ENCODE data around the gene CD72.

CD72 gene

GRCh38 chr9:35618325-35618727 is at the start of gene CD72:
TSS of gene CD72 (minus strand) at chr9:35618413. CDS start at chr9:35618303, 110 bp downstream.
- H3K9ac ChIP-seq (ENCODE audit: low read length) = peak within 1 kb of the TSS; percentile 36
- no peaks in the 10 kb centered on the region for H3K27me3 ChIP-seq (ENCODE audit: control insufficient read depth, insufficient read depth, low read length)
- H3K27ac ChIP-seq (ENCODE audit: low read depth, low read length) = no peak within 1 kb of the TSS
- no peaks in the 10 kb centered on the region for H3K36me3 ChIP-seq (ENCODE audit: control insufficient read depth, insufficient read depth, low read length)
- no peaks in the 10 kb centered on the region for H3K4me1 ChIP-seq (ENCODE audit: control insufficient read depth, insufficient read depth, low read length)
- peak within 1 kb of the TSS; percentile 73 for H3K4me3 ChIP-seq (ENCODE audit: low read length)

GRCh38 chr9:35667939-35668338 is 49.7 kb upstream of the CD72 start:
- no peak overlapping the region for H3K4me3 ChIP-seq (ENCODE audit: low read length)
- H3K9ac ChIP-seq (ENCODE audit: low read length) = no peak overlapping the region
- H3K27ac ChIP-seq (ENCODE audit: low read depth, low read length) = no peak overlapping the region
- H3K36me3 ChIP-seq (ENCODE audit: control insufficient read depth, insufficient read depth, low read length) = no peaks in the 10 kb centered on the region
- H3K27me3 ChIP-seq (ENCODE audit: control insufficient read depth, insufficient read depth, low read length) = no peaks in the 10 kb centered on the region
- H3K4me1 ChIP-seq (ENCODE audit: control insufficient read depth, insufficient read depth, low read length) = no peaks in the 10 kb centered on the region

- H3K4me3 ChIP-seq (ENCODE audit: low read length) = no peak overlapping the region
- peaks cover 6% of the 10 kb centered on the region for H3K4me1 ChIP-seq (ENCODE audit: control insufficient read depth, insufficient read depth, low read length)
- H3K36me3 ChIP-seq (ENCODE audit: control insufficient read depth, insufficient read depth, low read length) = no peaks in the 10 kb centered on the region
- H3K27me3 ChIP-seq (ENCODE audit: control insufficient read depth, insufficient read depth, low read length) = no peaks in the 10 kb centered on the region
- no peak overlapping the region for H3K9ac ChIP-seq (ENCODE audit: low read length)
- no peak overlapping the region for H3K27ac ChIP-seq (ENCODE audit: low read depth, low read length)
Measured at GRCh38 chr9:35666549-35666948, 48.3 kb upstream of the CD72 start.

- H3K36me3 ChIP-seq (ENCODE audit: control insufficient read depth, insufficient read depth, low read length) = no peaks in the 10 kb centered on the region
- H3K9ac ChIP-seq (ENCODE audit: low read length) = no peak overlapping the region
- peaks cover 9% of the 10 kb centered on the region for H3K4me1 ChIP-seq (ENCODE audit: control insufficient read depth, insufficient read depth, low read length)
- no peaks in the 10 kb centered on the region for H3K27me3 ChIP-seq (ENCODE audit: control insufficient read depth, insufficient read depth, low read length)
- no peak overlapping the region for H3K27ac ChIP-seq (ENCODE audit: low read depth, low read length)
- H3K4me3 ChIP-seq (ENCODE audit: low read length) = no peak overlapping the region
Measured at GRCh38 chr9:35666045-35666444, 47.8 kb upstream of the CD72 start.

- H3K36me3 ChIP-seq (ENCODE audit: control insufficient read depth, insufficient read depth, low read length) = no peaks in the 10 kb centered on the region
- no peak overlapping the region for H3K27ac ChIP-seq (ENCODE audit: low read depth, low read length)
- H3K4me3 ChIP-seq (ENCODE audit: low read length) = peak overlapping the region; percentile 57
- H3K9ac ChIP-seq (ENCODE audit: low read length) = no peak overlapping the region
- H3K4me1 ChIP-seq (ENCODE audit: control insufficient read depth, insufficient read depth, low read length) = peaks cover 14% of the 10 kb centered on the region
- no peaks in the 10 kb centered on the region for H3K27me3 ChIP-seq (ENCODE audit: control insufficient read depth, insufficient read depth, low read length)
Measured at GRCh38 chr9:35665471-35665818, 47.2 kb upstream of the CD72 start.

- Histone ChIP-seq H3K27ac (ENCODE audit: low read depth, low read length) (peak within 1 kb of the TSS; percentile 99), H3K9ac (ENCODE audit: low read length) (peak within 1 kb of the TSS; percentile 10), H3K4me1 (ENCODE audit: control insufficient read depth, insufficient read depth, low read length) (peaks cover 20% of the 10 kb centered on the region)
Measured at GRCh38 chr9:35664531-35665470, 46.6 kb upstream of the CD72 start, which contains the start of gene ARHGEF39. TSS of gene ARHGEF39 (minus strand) at chr9:35665195. CDS start at chr9:35665169, 26 bp downstream.

GRCh38 chr9:35662437-35662836 is 44.2 kb upstream of the CD72 start:
- Histone ChIP-seq H3K36me3 (ENCODE audit: control insufficient read depth, insufficient read depth, low read length) (no peaks in the 10 kb centered on the region), H3K27me3 (ENCODE audit: control insufficient read depth, insufficient read depth, low read length) (no peaks in the 10 kb centered on the region), H3K27ac (ENCODE audit: low read depth, low read length) (peak overlapping the region; percentile 99), H3K4me3 (ENCODE audit: low read length) (no peak overlapping the region), H3K9ac (ENCODE audit: low read length) (no peak overlapping the region), H3K4me1 (ENCODE audit: control insufficient read depth, insufficient read depth, low read length) (peaks cover 21% of the 10 kb centered on the region)

More at GRCh38 chr9:35664531-35665470, 46.6 kb upstream of the CD72 start, which contains the start of gene ARHGEF39:
- H3K4me3 ChIP-seq (ENCODE audit: low read length) = peak within 1 kb of the TSS; percentile 57
- H3K36me3 ChIP-seq (ENCODE audit: control insufficient read depth, insufficient read depth, low read length) = no peaks in the 10 kb centered on the region
- no peaks in the 10 kb centered on the region for H3K27me3 ChIP-seq (ENCODE audit: control insufficient read depth, insufficient read depth, low read length)

GRCh38 chr9:35661756-35662350 is 43.6 kb upstream of the CD72 start:
- Histone ChIP-seq H3K4me3 (ENCODE audit: low read length) (no peak overlapping the region), H3K27me3 (ENCODE audit: control insufficient read depth, insufficient read depth, low read length) (no peaks in the 10 kb centered on the region), H3K27ac (ENCODE audit: low read depth, low read length) (peak overlapping the region; percentile 99), H3K36me3 (ENCODE audit: control insufficient read depth, insufficient read depth, low read length) (no peaks in the 10 kb centered on the region), H3K9ac (ENCODE audit: low read length) (peak overlapping the region; percentile 3), H3K4me1 (ENCODE audit: control insufficient read depth, insufficient read depth, low read length) (peaks cover 27% of the 10 kb centered on the region)

- Histone ChIP-seq H3K27me3 (ENCODE audit: control insufficient read depth, insufficient read depth, low read length) (no peaks in the 10 kb centered on the region), H3K36me3 (ENCODE audit: control insufficient read depth, insufficient read depth, low read length) (no peaks in the 10 kb centered on the region), H3K27ac (ENCODE audit: low read depth, low read length) (peak overlapping the region; percentile 99), H3K9ac (ENCODE audit: low read length) (no peak overlapping the region), H3K4me3 (ENCODE audit: low read length) (no peak overlapping the region), H3K4me1 (ENCODE audit: control insufficient read depth, insufficient read depth, low read length) (peaks cover 32% of the 10 kb centered on the region)
Measured at GRCh38 chr9:35660966-35661415, 42.8 kb upstream of the CD72 start.

GRCh38 chr9:35659340-35659739 is 41.1 kb upstream of the CD72 start:
- Histone ChIP-seq H3K27ac (ENCODE audit: low read depth, low read length) (peak overlapping the region; percentile 99), H3K4me3 (ENCODE audit: low read length) (peak overlapping the region; percentile 91), H3K36me3 (ENCODE audit: control insufficient read depth, insufficient read depth, low read length) (no peaks in the 10 kb centered on the region), H3K27me3 (ENCODE audit: control insufficient read depth, insufficient read depth, low read length) (no peaks in the 10 kb centered on the region), H3K9ac (ENCODE audit: low read length) (no peak overlapping the region), H3K4me1 (ENCODE audit: control insufficient read depth, insufficient read depth, low read length) (peaks cover 32% of the 10 kb centered on the region)

- Histone ChIP-seq H3K27ac (ENCODE audit: low read depth, low read length) (peak overlapping the region; percentile 99), H3K36me3 (ENCODE audit: control insufficient read depth, insufficient read depth, low read length) (no peaks in the 10 kb centered on the region), H3K9ac (ENCODE audit: low read length) (peak overlapping the region; percentile 95), H3K4me1 (ENCODE audit: control insufficient read depth, insufficient read depth, low read length) (peaks cover 32% of the 10 kb centered on the region), H3K4me3 (ENCODE audit: low read length) (peak overlapping the region; percentile 91), H3K27me3 (ENCODE audit: control insufficient read depth, insufficient read depth, low read length) (no peaks in the 10 kb centered on the region)
Measured at GRCh38 chr9:35658968-35659220, 40.7 kb upstream of the CD72 start.

- no peaks in the 10 kb centered on the region for H3K27me3 ChIP-seq (ENCODE audit: control insufficient read depth, insufficient read depth, low read length)
- no peaks in the 10 kb centered on the region for H3K36me3 ChIP-seq (ENCODE audit: control insufficient read depth, insufficient read depth, low read length)
- H3K4me1 ChIP-seq (ENCODE audit: control insufficient read depth, insufficient read depth, low read length) = peaks cover 32% of the 10 kb centered on the region
- peak within 1 kb of the TSS; percentile 91 for H3K4me3 ChIP-seq (ENCODE audit: low read length)
- peak within 1 kb of the TSS; percentile 95 for H3K9ac ChIP-seq (ENCODE audit: low read length)
- H3K27ac ChIP-seq (ENCODE audit: low read depth, low read length) = peak within 1 kb of the TSS; percentile 99
Measured at GRCh38 chr9:35658137-35658967, 40.1 kb upstream of the CD72 start, which contains the start of gene CCDC107. TSS of gene CCDC107 (plus strand) at chr9:35658292. CDS start at chr9:35658380, 88 bp downstream.
